ENCODE data around the gene CAMTA2.

DNA sequence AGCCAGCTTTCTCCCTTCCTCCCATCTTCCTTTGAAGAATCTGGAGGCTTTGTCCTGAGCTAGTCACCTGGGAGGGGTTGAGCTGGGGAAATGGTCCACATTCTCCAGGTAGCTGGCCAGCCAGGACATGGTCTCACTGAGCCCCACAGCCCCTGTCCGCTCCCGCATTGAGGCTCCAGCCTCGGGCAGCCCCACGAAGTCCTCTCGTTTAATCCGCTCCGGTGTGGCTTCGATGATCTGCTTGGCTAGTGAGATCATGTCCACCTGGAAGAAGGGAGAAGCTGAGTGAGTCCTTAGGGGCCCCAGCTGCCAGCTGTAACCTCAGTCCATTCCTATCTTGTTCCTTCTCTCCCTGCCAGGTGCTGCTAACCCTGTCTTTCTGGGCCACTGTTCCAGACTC lies 17.2 kb downstream of the CAMTA2 start:
- TF ChIP-seq POLR2A (IDR thresholded peaks at IDR 0.05) (no peak), CTCF (IDR thresholded peaks at IDR 0.05) (no peak), POLR2AphosphoS5 (IDR thresholded peaks at IDR 0.05) (no peak), EP300 (IDR thresholded peaks at IDR 0.05; ENCODE audit: low read depth) (no peak)
